Measurements from ENCODE around the gene DLGAP4. TPM values are rescaled to one million over a fixed set of nuclear protein-coding genes. Genes with fewer than 3 reads are reported as not detected.

The DLGAP4 gene
- polyA plus RNA-seq, 5 donors, result 46.9 to 81.3 (median 64.7) TPM

- DNase-seq, result no peak
Observed at GRCh38 chr20:36441416-36441815, 135.3 kb downstream of the DLGAP4 start.

GRCh38 chr20:36445847-36446246 lies 139.7 kb downstream of the DLGAP4 start:
- no peak for DNase-seq

GRCh38 chr20:36446557-36446956 lies 140.4 kb downstream of the DLGAP4 start:
- no peak for DNase-seq

GRCh38 chr20:36447101-36447500 lies 141.0 kb downstream of the DLGAP4 start:
- DNase-seq, result peak in 1 of 2 donors; percentile 40

GRCh38 chr20:36449663-36450062 lies 143.5 kb downstream of the DLGAP4 start:
- no peak for DNase-seq

- no peak for DNase-seq
Observed at GRCh38 chr20:36454332-36454697, 148.2 kb downstream of the DLGAP4 start.

GRCh38 chr20:36454698-36455427 lies 148.7 kb downstream of the DLGAP4 start:
- DNase-seq, result no peak

- DNase-seq, result no peak
Observed at GRCh38 chr20:36455972-36456625, 150.0 kb downstream of the DLGAP4 start.

- peak; percentile 96 for DNase-seq
Observed at GRCh38 chr20:36460648-36461599, 154.8 kb downstream of the DLGAP4 start.

GRCh38 chr20:36461600-36462439 lies 155.7 kb downstream of the DLGAP4 start:
- peak in 1 of 2 donors; percentile 45 for DNase-seq

- DNase-seq, result peak in 1 of 2 donors; percentile 40
Observed at GRCh38 chr20:36462440-36463211, 156.5 kb downstream of the DLGAP4 start.

GRCh38 chr20:36463212-36464061 lies 157.3 kb downstream of the DLGAP4 start:
- no peak for DNase-seq

GRCh38 chr20:36465109-36466080 lies 159.3 kb downstream of the DLGAP4 start:
- DNase-seq, result no peak

- no peak for DNase-seq
Observed at GRCh38 chr20:36466089-36466488, 159.9 kb downstream of the DLGAP4 start.

GRCh38 chr20:36467076-36467999 lies 161.2 kb downstream of the DLGAP4 start:
- DNase-seq, result no peak

GRCh38 chr20:36468149-36469000 lies 162.2 kb downstream of the DLGAP4 start:
- DNase-seq, result no peak

Measured in right lung (tissue), 5 donors.